ENCODE measurements around the gene ZMYND8. TPM values are rescaled to one million over a fixed set of nuclear protein-coding genes. Genes with fewer than 3 reads are reported as not detected.

ZMYND8 gene
- total and polyA plus RNA-seq, 2 donors (not counting 1 experiment from before 2014, with no cell fraction given): 12.6 to 13.0 TPM

DNA sequence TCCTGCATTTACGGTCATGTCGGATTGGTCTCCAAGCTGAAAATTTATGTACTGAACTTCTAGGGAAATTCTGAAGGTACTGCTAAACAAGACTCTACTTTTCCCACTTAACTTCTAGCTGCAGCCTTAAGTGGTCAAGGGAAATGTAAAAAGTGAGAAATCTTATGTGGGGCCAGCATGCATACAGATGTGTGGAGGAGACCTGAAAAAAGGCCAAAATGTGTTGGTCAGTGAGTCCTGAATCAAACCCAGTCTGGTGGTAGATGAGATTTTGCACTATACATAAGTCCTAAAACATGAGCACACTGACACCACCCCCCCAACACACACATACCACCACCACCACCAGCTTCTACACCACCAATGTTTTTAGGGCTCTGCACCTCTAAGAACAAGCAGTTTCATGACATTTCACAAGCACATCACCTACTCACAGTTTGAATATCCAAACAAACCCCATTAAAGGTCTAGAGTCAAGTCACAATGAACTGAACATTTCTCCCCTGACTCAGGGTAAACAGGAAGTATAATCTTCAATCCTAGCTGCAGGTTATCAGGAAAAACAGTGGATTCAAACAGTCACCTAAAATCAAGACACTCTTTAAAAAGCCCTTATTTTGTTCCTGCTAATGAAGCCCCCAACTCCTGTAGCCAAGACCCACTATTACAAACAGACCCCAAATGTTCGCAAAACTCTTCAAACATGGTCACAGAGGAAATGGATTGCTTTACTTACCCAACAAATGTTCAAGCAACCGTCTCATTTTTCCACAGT, 1.6 kb downstream of the ZMYND8 start:
- Histone ChIP-seq H3K9ac (ENCODE audit: insufficient read depth, low read length) (peak overlapping the region; percentile 29), H3K36me3 (ENCODE audit: control insufficient read depth, insufficient read depth, low read length) (no peaks in the 10 kb centered on the region), H3K4me1 (ENCODE audit: control insufficient read depth, extremely low read depth, insufficient read depth, low read length) (peaks cover 68% of the 10 kb centered on the region), H3K27ac (ENCODE audit: insufficient read depth, low read length) (peak overlapping the region; percentile 70), H3K4me3 (replicated peaks in 1 of 4; ENCODE audit: control extremely low read depth in 1 of 4, insufficient read depth in 1 of 4, low read depth in 3 of 4, low read length in 4 of 4) (peak overlapping the region; percentile 24 to 78 (median 45)), H2AFZ (ENCODE audit: low read length) (no peak overlapping the region), H4K20me1 (ENCODE audit: control insufficient read depth, extremely low read depth, insufficient read depth, low read length) (no peaks in the 10 kb centered on the region), H3K4me2 (ENCODE audit: extremely low read depth, insufficient read depth, low read length) (peak overlapping the region; percentile 93), H3K27me3 (ENCODE audit: control insufficient read depth, insufficient read depth, low read length) (no peaks in the 10 kb centered on the region), H3K9me3 (ENCODE audit: control insufficient read depth, insufficient read depth, low read depth, low read length) (no peaks in the 10 kb centered on the region), H3K79me2 (ENCODE audit: control insufficient read depth, insufficient read depth, low read length) (peaks cover 53% of the 10 kb centered on the region)
- peak in 1 of 2 donors; percentile 41 for DNase-seq (ENCODE audit: low read depth in 2 of 2)
- no peak for TF ChIP-seq EZH2 (IDR thresholded peaks at IDR 0.05; ENCODE audit: low read length, missing control alignments)
- TF ChIP-seq, protein P1, sequence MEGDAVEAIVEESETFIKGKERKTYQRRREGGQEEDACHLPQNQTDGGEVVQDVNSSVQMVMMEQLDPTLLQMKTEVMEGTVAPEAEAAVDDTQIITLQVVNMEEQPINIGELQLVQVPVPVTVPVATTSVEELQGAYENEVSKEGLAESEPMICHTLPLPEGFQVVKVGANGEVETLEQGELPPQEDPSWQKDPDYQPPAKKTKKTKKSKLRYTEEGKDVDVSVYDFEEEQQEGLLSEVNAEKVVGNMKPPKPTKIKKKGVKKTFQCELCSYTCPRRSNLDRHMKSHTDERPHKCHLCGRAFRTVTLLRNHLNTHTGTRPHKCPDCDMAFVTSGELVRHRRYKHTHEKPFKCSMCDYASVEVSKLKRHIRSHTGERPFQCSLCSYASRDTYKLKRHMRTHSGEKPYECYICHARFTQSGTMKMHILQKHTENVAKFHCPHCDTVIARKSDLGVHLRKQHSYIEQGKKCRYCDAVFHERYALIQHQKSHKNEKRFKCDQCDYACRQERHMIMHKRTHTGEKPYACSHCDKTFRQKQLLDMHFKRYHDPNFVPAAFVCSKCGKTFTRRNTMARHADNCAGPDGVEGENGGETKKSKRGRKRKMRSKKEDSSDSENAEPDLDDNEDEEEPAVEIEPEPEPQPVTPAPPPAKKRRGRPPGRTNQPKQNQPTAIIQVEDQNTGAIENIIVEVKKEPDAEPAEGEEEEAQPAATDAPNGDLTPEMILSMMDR (conservative IDR thresholded peaks at IDR 0.05 in 1 of 2, IDR thresholded peaks at IDR 0.05 in 1 of 2; ENCODE audit: low read depth in 1 of 2, low read length in 2 of 2): no peak

DNA sequence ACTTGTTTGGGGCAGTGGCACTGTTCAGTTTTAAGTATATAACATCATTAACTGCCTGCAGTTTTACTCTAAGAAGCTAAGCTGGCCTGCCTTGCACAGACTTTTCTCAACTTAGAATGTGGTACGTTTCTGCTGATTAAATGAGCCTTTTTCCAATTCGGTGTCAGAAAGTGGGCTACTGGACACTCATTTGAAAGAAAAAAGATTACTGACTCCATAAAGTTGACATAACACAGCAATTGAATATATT, 2.1 kb downstream of the ZMYND8 start:
- Histone ChIP-seq H3K4me1 (ENCODE audit: control insufficient read depth, extremely low read depth, insufficient read depth, low read length) (peaks cover 67% of the 10 kb centered on the region), H3K27me3 (ENCODE audit: control insufficient read depth, insufficient read depth, low read length) (no peaks in the 10 kb centered on the region), H3K36me3 (ENCODE audit: control insufficient read depth, insufficient read depth, low read length) (no peaks in the 10 kb centered on the region), H4K20me1 (ENCODE audit: control insufficient read depth, extremely low read depth, insufficient read depth, low read length) (no peaks in the 10 kb centered on the region), H3K9ac (ENCODE audit: insufficient read depth, low read length) (no peak overlapping the region), H3K27ac (ENCODE audit: insufficient read depth, low read length) (peak overlapping the region; percentile 70), H3K4me2 (ENCODE audit: extremely low read depth, insufficient read depth, low read length) (peak overlapping the region; percentile 93), H3K79me2 (ENCODE audit: control insufficient read depth, insufficient read depth, low read length) (peaks cover 55% of the 10 kb centered on the region), H3K4me3 (replicated peaks in 1 of 4; ENCODE audit: control extremely low read depth in 1 of 4, insufficient read depth in 1 of 4, low read depth in 3 of 4, low read length in 4 of 4) (peak overlapping the region; percentile 24 to 78 (median 45)), H2AFZ (ENCODE audit: low read length) (no peak overlapping the region), H3K9me3 (ENCODE audit: control insufficient read depth, insufficient read depth, low read depth, low read length) (no peaks in the 10 kb centered on the region)
- no peak for TF ChIP-seq EZH2 (IDR thresholded peaks at IDR 0.05; ENCODE audit: low read length, missing control alignments)
- TF ChIP-seq, protein P1 (conservative IDR thresholded peaks at IDR 0.05 in 1 of 2, IDR thresholded peaks at IDR 0.05 in 1 of 2; ENCODE audit: low read depth in 1 of 2, low read length in 2 of 2): no peak
- no peak for DNase-seq (ENCODE audit: low read depth in 2 of 2)

DNA sequence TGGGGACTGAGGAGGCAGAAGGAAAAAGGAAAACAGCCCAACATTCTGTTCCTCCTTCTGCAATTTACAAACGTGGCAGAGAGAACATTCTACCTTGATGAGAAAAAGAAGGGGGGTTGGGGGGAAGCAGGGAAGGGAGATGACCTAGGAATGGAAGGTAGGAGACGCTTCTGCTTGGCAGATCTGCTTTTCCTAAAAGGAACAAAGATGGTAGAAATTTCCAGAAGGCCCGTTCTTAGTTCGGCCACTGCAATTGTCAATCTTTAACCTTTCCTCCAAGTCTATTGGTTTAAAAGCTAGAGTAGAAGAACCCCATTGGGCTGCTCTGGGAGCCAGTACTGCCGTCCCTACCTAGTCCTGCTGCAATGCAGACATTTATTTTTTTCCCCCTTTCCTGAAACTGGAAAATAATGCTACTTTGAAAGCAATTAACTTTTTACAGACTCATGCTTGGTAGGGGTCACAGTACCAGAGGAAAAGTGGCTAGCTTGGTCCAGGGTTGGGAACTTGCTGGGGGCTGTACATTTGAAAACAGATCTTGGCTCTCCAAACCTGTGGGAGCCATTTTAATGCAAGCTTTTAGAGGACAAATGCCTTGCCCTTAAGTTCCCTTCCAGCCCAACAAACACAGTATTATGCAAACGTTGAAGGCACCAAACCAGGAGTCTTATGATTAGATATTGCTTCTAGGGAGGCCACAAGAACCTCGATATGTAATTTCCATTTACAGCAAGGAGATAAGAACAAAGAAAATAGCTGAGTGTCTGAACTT, 2.6 kb downstream of the ZMYND8 start:
- H3K27ac ChIP-seq (ENCODE audit: insufficient read depth, low read length): peak overlapping the region; percentile 70
- peaks cover 66% of the 10 kb centered on the region for H3K4me1 ChIP-seq (ENCODE audit: control insufficient read depth, extremely low read depth, insufficient read depth, low read length)
- peak; percentile 57 to 63 for DNase-seq (ENCODE audit: low read depth in 2 of 2)
- peaks cover 57% of the 10 kb centered on the region for H3K79me2 ChIP-seq (ENCODE audit: control insufficient read depth, insufficient read depth, low read length)
- no peaks in the 10 kb centered on the region for H3K9me3 ChIP-seq (ENCODE audit: control insufficient read depth, insufficient read depth, low read depth, low read length)
- H4K20me1 ChIP-seq (ENCODE audit: control insufficient read depth, extremely low read depth, insufficient read depth, low read length): no peaks in the 10 kb centered on the region
- H3K9ac ChIP-seq (ENCODE audit: insufficient read depth, low read length): no peak overlapping the region
- no peaks in the 10 kb centered on the region for H3K36me3 ChIP-seq (ENCODE audit: control insufficient read depth, insufficient read depth, low read length)
- no peak overlapping the region for H2AFZ ChIP-seq (ENCODE audit: low read length)
- no peaks in the 10 kb centered on the region for H3K27me3 ChIP-seq (ENCODE audit: control insufficient read depth, insufficient read depth, low read length)
- TF ChIP-seq EZH2 (IDR thresholded peaks at IDR 0.05; ENCODE audit: low read length, missing control alignments): no peak
- TF ChIP-seq, protein P1 (conservative IDR thresholded peaks at IDR 0.05 in 1 of 2, IDR thresholded peaks at IDR 0.05 in 1 of 2; ENCODE audit: low read depth in 1 of 2, low read length in 2 of 2): no peak
- H3K4me3 ChIP-seq (replicated peaks in 1 of 4; ENCODE audit: control extremely low read depth in 1 of 4, insufficient read depth in 1 of 4, low read depth in 3 of 4, low read length in 4 of 4): peak overlapping the region in 2 of 4 experiments; percentile 59 to 78
- peak overlapping the region; percentile 93 for H3K4me2 ChIP-seq (ENCODE audit: extremely low read depth, insufficient read depth, low read length)
